Measurements from ENCODE around the gene CRIM1. TPM values are rescaled to one million over a fixed set of nuclear protein-coding genes. Genes with fewer than 3 reads are reported as not detected.
"Not testable (repeated sequence)": the region's sequence is repeated elsewhere in the genome, so short reads cannot be mapped to it uniquely, and the experiment has no call there.

Gene CRIM1, protein sequence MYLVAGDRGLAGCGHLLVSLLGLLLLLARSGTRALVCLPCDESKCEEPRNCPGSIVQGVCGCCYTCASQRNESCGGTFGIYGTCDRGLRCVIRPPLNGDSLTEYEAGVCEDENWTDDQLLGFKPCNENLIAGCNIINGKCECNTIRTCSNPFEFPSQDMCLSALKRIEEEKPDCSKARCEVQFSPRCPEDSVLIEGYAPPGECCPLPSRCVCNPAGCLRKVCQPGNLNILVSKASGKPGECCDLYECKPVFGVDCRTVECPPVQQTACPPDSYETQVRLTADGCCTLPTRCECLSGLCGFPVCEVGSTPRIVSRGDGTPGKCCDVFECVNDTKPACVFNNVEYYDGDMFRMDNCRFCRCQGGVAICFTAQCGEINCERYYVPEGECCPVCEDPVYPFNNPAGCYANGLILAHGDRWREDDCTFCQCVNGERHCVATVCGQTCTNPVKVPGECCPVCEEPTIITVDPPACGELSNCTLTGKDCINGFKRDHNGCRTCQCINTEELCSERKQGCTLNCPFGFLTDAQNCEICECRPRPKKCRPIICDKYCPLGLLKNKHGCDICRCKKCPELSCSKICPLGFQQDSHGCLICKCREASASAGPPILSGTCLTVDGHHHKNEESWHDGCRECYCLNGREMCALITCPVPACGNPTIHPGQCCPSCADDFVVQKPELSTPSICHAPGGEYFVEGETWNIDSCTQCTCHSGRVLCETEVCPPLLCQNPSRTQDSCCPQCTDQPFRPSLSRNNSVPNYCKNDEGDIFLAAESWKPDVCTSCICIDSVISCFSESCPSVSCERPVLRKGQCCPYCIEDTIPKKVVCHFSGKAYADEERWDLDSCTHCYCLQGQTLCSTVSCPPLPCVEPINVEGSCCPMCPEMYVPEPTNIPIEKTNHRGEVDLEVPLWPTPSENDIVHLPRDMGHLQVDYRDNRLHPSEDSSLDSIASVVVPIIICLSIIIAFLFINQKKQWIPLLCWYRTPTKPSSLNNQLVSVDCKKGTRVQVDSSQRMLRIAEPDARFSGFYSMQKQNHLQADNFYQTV
- 10 to 100 TPM; 11.8 to 12.6 TPM for total RNA-seq

DNA sequence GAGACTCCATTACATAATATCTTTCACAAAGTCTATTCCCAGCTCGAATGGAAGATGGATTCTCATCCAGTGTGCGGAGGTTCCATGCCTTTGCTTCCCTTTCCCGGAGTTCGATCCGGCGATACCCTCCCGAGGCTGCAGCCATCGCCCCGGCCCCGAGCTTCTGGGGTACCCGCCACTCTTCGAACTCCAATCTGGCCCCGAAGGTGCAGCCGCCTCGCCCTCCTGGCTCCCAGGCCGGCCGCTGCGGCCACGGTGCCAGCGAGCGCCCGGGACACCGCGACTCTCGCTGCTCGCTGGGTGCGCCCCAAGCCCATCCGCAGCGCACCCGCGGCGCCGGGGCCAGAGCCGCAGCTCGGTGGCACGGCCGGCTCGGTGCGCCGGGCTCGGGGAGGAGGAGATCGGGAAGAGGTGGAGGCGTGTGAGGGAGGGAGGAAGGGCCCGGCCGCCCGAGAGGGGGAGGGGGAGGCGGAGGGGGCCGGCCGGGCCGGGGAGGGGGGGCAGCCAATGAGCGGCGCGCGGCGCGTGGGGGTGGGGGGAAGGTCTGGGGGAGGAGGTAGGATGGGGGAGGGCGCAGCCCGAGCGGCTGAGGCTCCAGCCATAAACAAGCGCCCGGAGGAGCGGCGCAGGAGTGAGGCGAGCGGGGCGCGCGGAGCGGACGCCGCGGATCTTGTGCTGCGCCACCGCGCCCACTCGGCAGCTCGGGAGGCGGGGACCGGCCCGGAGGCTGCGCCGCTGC lies at the start of gene CRIM1:
Gene CRIM1, plus strand, starts transcription at position 628 of the 739 bp plus-strand sequence. CDS start 515 bp downstream, outside the sequence.
- H3K4me3 Mint-ChIP-seq = peak within 1 kb of the TSS; percentile 93
- peaks cover 46% of the 10 kb centered on the region for H3K27me3 Mint-ChIP-seq
- H3K36me3 Mint-ChIP-seq = no peaks in the 10 kb centered on the region
- no peaks in the 10 kb centered on the region for H3K9me3 Mint-ChIP-seq
- DNase-seq = peak; percentile 70
- peaks cover 37% of the 10 kb centered on the region for H3K4me1 Mint-ChIP-seq
- peak within 1 kb of the TSS; percentile 72 for H3K27ac Mint-ChIP-seq

- H3K27me3 Mint-ChIP-seq = no peaks in the 10 kb centered on the region
- H3K4me1 Mint-ChIP-seq = peaks cover 21% of the 10 kb centered on the region
- H3K9me3 Mint-ChIP-seq = peaks cover 15% of the 10 kb centered on the region
- no peak overlapping the region for H3K4me3 Mint-ChIP-seq
- H3K36me3 Mint-ChIP-seq = peaks cover 6% of the 10 kb centered on the region
- DNase-seq = no peak
- H3K27ac Mint-ChIP-seq = no peak overlapping the region
Observed at GRCh38 chr2:36307441-36307840, 48.1 kb upstream of the CRIM1 start.

DNA sequence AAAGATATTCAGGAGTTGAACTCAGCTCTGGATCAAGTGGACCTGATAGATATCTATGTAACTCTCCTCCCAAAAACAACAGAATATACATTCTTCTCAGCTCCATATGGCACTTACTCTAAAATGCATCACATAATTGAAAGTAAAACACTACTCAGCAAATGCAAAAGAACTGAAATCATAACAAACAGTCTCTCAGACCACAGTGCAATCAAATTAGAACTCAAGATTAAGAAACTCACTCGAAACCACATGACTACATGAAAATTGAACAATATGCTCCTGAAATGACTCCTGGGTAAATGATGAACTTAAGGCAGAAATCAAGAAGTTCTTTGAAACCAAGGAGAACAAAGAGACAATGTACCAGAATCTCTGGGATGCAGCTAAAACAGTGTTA lies 45.1 kb upstream of the CRIM1 start:
- H3K36me3 Mint-ChIP-seq, H3K27me3 Mint-ChIP-seq, H3K27ac Mint-ChIP-seq, H3K4me3 Mint-ChIP-seq, DNase-seq: not testable (repeated sequence)
- H3K4me1 Mint-ChIP-seq = peaks cover 21% of the 10 kb centered on the region
- peaks cover 25% of the 10 kb centered on the region for H3K9me3 Mint-ChIP-seq

DNA sequence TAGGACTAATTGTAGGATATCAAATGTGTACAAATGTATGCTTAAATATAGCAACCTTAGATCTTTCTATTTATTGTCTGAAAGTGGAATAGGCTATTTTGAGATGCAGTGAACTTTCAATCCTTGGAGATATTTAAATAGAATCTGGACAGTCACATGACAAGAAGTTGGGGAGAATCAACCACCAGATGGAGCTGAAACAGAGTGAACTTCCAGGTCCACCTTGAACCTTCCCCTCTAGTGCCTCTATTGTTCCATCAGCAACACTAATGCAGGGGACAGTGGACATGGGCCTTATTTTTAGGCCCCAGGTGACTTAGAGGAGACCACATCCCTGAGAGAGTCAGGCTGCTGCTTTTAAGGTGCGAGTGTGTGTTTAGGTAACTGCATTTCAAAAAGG lies 37.0 kb upstream of the CRIM1 start:
- Mint-ChIP-seq H3K27me3 (peaks cover 7% of the 10 kb centered on the region), H3K9me3 (peaks cover 8% of the 10 kb centered on the region), H3K4me1 (no peaks in the 10 kb centered on the region), H3K36me3 (no peaks in the 10 kb centered on the region), H3K4me3 (no peak overlapping the region), H3K27ac (no peak overlapping the region)
- no peak for DNase-seq

DNA sequence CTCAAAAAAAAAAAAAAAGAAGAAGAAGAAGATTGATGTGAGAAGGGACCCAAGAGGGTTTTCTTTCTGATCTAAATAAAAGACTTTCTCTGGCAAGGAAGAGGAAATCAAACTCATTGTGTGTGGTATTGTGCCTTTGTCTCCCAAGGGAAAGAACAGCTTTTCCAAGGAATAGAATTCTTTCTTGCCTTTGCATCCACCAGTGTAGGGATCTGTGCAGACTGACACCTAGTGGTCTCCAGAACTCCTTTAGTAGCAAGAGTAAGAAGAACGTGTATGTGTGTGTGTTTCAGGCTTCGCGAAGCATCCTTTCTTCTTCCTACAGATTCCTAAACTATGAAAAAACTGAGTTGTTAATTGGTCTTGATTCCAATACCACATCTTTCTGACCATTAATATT lies 33.5 kb upstream of the CRIM1 start:
- H3K27me3 Mint-ChIP-seq = peaks cover 7% of the 10 kb centered on the region
- no peak overlapping the region for H3K27ac Mint-ChIP-seq
- H3K4me3 Mint-ChIP-seq = no peak overlapping the region
- DNase-seq = no peak
- H3K36me3 Mint-ChIP-seq = no peaks in the 10 kb centered on the region
- H3K9me3 Mint-ChIP-seq = peaks cover 3% of the 10 kb centered on the region
- no peaks in the 10 kb centered on the region for H3K4me1 Mint-ChIP-seq

GRCh38 chr2:36326286-36326685 lies 29.3 kb upstream of the CRIM1 start:
- Mint-ChIP-seq H3K27ac (no peak overlapping the region), H3K36me3 (no peaks in the 10 kb centered on the region), H3K27me3 (peaks cover 7% of the 10 kb centered on the region), H3K9me3 (peaks cover 3% of the 10 kb centered on the region), H3K4me1 (no peaks in the 10 kb centered on the region), H3K4me3 (no peak overlapping the region)
- no peak for DNase-seq

GRCh38 chr2:36329251-36329650 lies 26.3 kb upstream of the CRIM1 start:
- Mint-ChIP-seq H3K4me3 (no peak overlapping the region), H3K27ac (no peak overlapping the region)
- DNase-seq = no peak

GRCh38 chr2:36329746-36330472 lies 25.7 kb upstream of the CRIM1 start:
- H3K27ac Mint-ChIP-seq = no peak overlapping the region
- H3K27me3 Mint-ChIP-seq = no peaks in the 10 kb centered on the region
- H3K9me3 Mint-ChIP-seq = no peaks in the 10 kb centered on the region
- no peaks in the 10 kb centered on the region for H3K36me3 Mint-ChIP-seq
- DNase-seq = no peak
- peaks cover 3% of the 10 kb centered on the region for H3K4me1 Mint-ChIP-seq
- no peak overlapping the region for H3K4me3 Mint-ChIP-seq

More at GRCh38 chr2:36329251-36329650, 26.3 kb upstream of the CRIM1 start:
- peaks cover 3% of the 10 kb centered on the region for H3K4me1 Mint-ChIP-seq
- H3K9me3 Mint-ChIP-seq = no peaks in the 10 kb centered on the region
- H3K27me3 Mint-ChIP-seq = no peaks in the 10 kb centered on the region
- H3K36me3 Mint-ChIP-seq = no peaks in the 10 kb centered on the region

DNA sequence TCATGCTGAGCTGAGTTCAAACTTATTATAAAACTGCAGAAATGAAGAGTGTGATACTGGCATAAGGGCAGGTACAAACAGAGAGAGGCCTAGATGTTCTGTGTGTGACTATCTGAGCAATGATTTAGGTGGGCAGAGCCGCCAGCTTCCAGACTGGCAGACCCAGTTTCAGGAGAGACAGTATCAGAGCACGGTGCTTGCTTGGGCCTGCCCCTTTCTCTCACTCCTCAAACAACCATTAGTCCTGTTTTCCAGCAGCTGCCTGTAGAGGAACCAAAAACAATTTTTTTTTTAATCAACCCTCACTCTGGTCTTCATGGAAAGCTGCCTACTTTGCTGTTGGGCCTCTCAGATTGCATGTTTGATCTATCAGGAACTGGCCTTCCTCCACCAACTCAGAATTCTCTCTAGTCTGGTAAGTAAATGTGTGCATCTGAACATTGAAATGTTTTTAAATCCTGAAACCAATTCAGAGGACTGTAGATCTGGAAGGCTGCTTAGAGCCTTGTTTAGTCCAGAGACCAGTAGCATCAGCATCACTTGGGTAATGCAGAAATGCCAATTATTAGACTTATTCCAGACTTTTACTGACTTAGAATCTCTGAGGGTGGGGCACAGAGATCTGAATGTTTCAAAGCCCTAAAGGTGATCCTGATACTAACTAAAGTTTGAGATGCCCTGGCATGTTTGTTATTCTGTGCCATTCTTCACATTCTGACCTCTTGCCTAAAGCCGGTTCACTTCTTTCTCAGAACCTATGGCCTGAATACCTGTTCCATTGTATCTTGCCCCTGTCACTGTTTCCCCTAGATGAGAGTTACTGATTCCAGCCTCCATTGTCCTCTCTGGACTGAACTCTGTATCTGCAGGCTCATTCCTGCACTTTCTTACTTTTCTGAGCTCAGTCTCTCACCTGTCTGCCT lies 24.8 kb upstream of the CRIM1 start:
- Mint-ChIP-seq H3K4me1 (peaks cover 3% of the 10 kb centered on the region), H3K9me3 (no peaks in the 10 kb centered on the region), H3K27ac (no peak overlapping the region), H3K36me3 (no peaks in the 10 kb centered on the region), H3K27me3 (peaks cover 7% of the 10 kb centered on the region), H3K4me3 (no peak overlapping the region)
- no peak for DNase-seq

DNA sequence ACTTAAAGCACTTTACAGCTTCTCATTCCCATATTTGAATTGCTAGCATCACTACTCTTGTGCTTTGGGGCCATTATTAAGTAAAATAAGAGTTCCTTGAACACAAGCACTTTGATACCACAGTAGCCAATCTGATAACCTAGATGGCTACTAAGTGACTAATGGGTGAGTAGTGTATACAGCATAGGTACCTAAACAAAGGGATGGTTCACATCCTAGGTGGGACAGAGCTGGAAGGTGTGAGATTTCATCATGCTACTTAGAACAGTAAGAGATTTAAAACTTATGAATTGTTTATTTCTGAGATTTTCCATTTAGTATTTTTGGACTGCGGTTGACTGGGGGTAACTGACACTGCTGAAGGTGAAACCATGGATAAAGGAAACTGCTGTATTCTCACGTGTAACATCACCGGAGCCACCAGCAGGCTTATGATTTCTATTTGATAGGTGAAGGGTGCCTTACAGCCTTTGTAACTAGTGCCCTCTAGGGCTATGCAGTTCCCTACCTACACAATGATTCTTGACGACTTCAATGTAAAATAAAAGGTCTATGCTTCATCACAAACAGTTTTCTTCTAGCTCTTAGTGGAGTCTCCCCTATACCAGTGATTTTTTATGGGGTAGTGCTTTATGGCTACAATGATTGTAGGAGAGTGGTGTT lies 22.1 kb upstream of the CRIM1 start:
- Mint-ChIP-seq H3K36me3 (no peaks in the 10 kb centered on the region), H3K27ac (no peak overlapping the region), H3K9me3 (no peaks in the 10 kb centered on the region), H3K4me3 (no peak overlapping the region), H3K4me1 (peaks cover 7% of the 10 kb centered on the region), H3K27me3 (peaks cover 12% of the 10 kb centered on the region)
- DNase-seq = no peak

- Mint-ChIP-seq H3K36me3 (no peaks in the 10 kb centered on the region), H3K9me3 (no peaks in the 10 kb centered on the region), H3K27me3 (peaks cover 12% of the 10 kb centered on the region), H3K27ac (no peak overlapping the region), H3K4me1 (peaks cover 7% of the 10 kb centered on the region), H3K4me3 (no peak overlapping the region)
- DNase-seq = no peak
Observed at GRCh38 chr2:36335597-36335996, 20.0 kb upstream of the CRIM1 start.

GRCh38 chr2:36336321-36336720 lies 19.3 kb upstream of the CRIM1 start:
- Mint-ChIP-seq H3K27ac (no peak overlapping the region), H3K36me3 (no peaks in the 10 kb centered on the region), H3K9me3 (no peaks in the 10 kb centered on the region), H3K4me3 (no peak overlapping the region), H3K4me1 (peaks cover 7% of the 10 kb centered on the region), H3K27me3 (peaks cover 12% of the 10 kb centered on the region)
- no peak for DNase-seq

DNA sequence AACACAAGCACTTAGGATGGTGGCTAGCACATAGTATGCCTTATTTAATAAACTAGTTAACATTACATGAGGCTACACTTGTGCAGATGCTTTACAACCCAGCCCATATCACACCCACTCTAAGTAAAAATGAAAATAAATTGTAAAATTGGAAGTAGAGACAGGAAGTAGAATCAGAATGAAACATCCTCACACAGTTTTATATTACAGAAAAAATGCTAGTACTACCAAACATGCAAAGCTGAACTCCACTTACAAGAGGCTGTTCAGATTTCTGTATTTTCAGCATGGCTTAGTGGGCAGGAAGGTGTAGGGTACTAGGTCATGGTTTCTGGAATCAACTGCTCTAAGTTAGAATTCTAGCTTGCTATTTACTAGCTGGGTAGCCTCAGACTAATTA lies 18.2 kb upstream of the CRIM1 start:
- Mint-ChIP-seq H3K27ac (no peak overlapping the region), H3K9me3 (no peaks in the 10 kb centered on the region), H3K4me3 (no peak overlapping the region), H3K27me3 (peaks cover 12% of the 10 kb centered on the region), H3K36me3 (no peaks in the 10 kb centered on the region), H3K4me1 (peaks cover 7% of the 10 kb centered on the region)
- no peak for DNase-seq
